Measurements from ENCODE around the gene URB1.

- TF ChIP-seq CTCF (conservative IDR thresholded peaks at IDR 0.05; ENCODE audit: low read length) (no peak), EZH2phosphoT487 (IDR thresholded peaks at IDR 0.05; ENCODE audit: borderline replicate concordance) (no peak)
Measured at GRCh38 chr21:32367158-32367557, 25.7 kb downstream of the URB1 start.

All from Loucy (cell line).